DND-41 (cell line): ENCODE measurements around the gene CCK.

Experiments
- EZH2 ChIP-seq: IDR thresholded peaks from 3 replicates; pipeline ENCODE4 v1.6.1; 2012; ENCODE audit warnings: borderline replicate concordance, low read depth, mild to moderate bottlenecking, moderate library complexity, low read length, inconsistent platforms; ENCODE audit not compliant: severe bottlenecking
- TF ChIP-seq, protein P1 (sequence below): IDR thresholded peaks from 2 replicates; pipeline ENCODE4 v1.5.1; 2012; ENCODE audit warnings: borderline replicate concordance, low read length, moderate library complexity, mild to moderate bottlenecking; ENCODE audit not compliant: poor library complexity, severe bottlenecking; ENCODE audit errors: extremely low read depth

DNA sequence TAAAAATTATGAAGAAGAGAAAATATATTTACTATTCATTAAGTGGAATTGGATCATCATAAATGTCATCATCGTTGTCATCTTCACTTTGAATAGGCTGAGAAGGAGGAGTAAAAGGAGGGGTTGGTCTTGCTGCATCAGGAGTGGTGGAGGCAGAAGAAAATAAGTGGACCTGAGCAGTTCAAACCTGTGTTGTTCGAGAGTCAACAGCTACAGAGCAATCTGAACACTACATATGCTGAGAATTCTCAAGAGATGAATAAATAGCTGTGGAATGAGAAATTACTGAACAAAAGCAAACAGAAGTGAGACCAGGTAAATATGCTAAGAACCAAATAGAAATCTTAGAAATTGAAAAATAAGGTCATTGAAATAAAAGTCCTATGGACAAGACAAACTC is 32.3 kb upstream of the CCK start:
- TF ChIP-seq, protein P1, sequence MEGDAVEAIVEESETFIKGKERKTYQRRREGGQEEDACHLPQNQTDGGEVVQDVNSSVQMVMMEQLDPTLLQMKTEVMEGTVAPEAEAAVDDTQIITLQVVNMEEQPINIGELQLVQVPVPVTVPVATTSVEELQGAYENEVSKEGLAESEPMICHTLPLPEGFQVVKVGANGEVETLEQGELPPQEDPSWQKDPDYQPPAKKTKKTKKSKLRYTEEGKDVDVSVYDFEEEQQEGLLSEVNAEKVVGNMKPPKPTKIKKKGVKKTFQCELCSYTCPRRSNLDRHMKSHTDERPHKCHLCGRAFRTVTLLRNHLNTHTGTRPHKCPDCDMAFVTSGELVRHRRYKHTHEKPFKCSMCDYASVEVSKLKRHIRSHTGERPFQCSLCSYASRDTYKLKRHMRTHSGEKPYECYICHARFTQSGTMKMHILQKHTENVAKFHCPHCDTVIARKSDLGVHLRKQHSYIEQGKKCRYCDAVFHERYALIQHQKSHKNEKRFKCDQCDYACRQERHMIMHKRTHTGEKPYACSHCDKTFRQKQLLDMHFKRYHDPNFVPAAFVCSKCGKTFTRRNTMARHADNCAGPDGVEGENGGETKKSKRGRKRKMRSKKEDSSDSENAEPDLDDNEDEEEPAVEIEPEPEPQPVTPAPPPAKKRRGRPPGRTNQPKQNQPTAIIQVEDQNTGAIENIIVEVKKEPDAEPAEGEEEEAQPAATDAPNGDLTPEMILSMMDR, result no peak
- no peak for TF ChIP-seq EZH2
